Keratinocyte (primary cell): ENCODE results near the gene TMEM63B. TPM values are rescaled to one million over a fixed set of nuclear protein-coding genes. Genes with fewer than 3 reads are reported as not detected.

ENCODE experiments used
- DNase-seq: peaks from one replicate; pipeline ENCODE4 v3.0.0-alpha.2; 2011; ENCODE audit warnings: low read depth, missing footprints, low spot score
- FAIRE-seq: peaks from 2 replicates; lab custom pipeline; 2011; peaks lifted over from hg19 to GRCh38; lab: Jason Lieb, UNC
- H2AFZ ChIP-seq: 2 replicates; pipeline ENCODE4 v1.6.0; 2012; ENCODE audit warnings: low read length, control low read depth, inconsistent platforms; ENCODE audit not compliant: control insufficient read depth
- H3K27ac ChIP-seq: 2 replicates; pipeline ENCODE4 v1.5.1; 2011; ENCODE audit warnings: low read length; ENCODE audit not compliant: control insufficient read depth, insufficient read depth
- H3K27me3 ChIP-seq: 3 replicates; pipeline ENCODE4 v1.6.0; 2011; ENCODE audit warnings: low read length; ENCODE audit not compliant: control insufficient read depth, insufficient read depth; ENCODE audit errors: extremely low read depth
- H3K36me3 ChIP-seq, 2 experiments: 2 replicates in 1 of 2; 3 replicates in 1 of 2; pipeline ENCODE4 v1.5.1; 2011; ENCODE audit warnings: low read length in 2 of 2, mild to moderate bottlenecking in 1 of 2; ENCODE audit not compliant: control insufficient read depth in 2 of 2, insufficient read depth in 2 of 2; ENCODE audit errors: extremely low read depth in 1 of 2
- H3K4me1 ChIP-seq: 3 replicates; pipeline ENCODE4 v1.5.1; 2011; ENCODE audit warnings: low read length; ENCODE audit not compliant: control insufficient read depth, insufficient read depth; ENCODE audit errors: extremely low read depth
- H3K4me2 ChIP-seq: 3 replicates; pipeline ENCODE4 v1.6.0; 2011; ENCODE audit warnings: low read depth, low read length; ENCODE audit not compliant: control insufficient read depth, insufficient read depth; ENCODE audit errors: extremely low read depth
- H3K4me3 ChIP-seq, 3 experiments: fragments of 200-600 bp in 1 of 3; sonication (generic) in 1 of 3; 2 replicates in 2 of 3; 3 replicates in 1 of 3; pipeline ENCODE4 v1.5.1; 2011 to 2016; ENCODE audit warnings: low read length in 3 of 3, mild to moderate bottlenecking in 3 of 3, control low read depth in 2 of 3, inconsistent platforms in 1 of 3, low read depth in 1 of 3, mixed read lengths in 1 of 3, mixed run types in 1 of 3, moderate library complexity in 1 of 3; ENCODE audit not compliant: control insufficient read depth in 2 of 3, insufficient read depth in 2 of 3; ENCODE audit errors: extremely low read depth in 1 of 3
- H3K79me2 ChIP-seq: 2 replicates; pipeline ENCODE4 v1.6.0; 2012; ENCODE audit warnings: low read length; ENCODE audit not compliant: control insufficient read depth, insufficient read depth
- H3K9ac ChIP-seq: 3 replicates; pipeline ENCODE4 v1.6.0; 2011; ENCODE audit warnings: low read length; ENCODE audit not compliant: control insufficient read depth, insufficient read depth; ENCODE audit errors: extremely low read depth
- H3K9me1 ChIP-seq: 3 replicates; pipeline ENCODE4 v1.6.0; 2011; ENCODE audit warnings: low read length; ENCODE audit not compliant: control insufficient read depth, insufficient read depth; ENCODE audit errors: extremely low read depth
- H3K9me3 ChIP-seq: 2 replicates; pipeline ENCODE4 v1.5.1; 2012; ENCODE audit warnings: low read depth, low read length; ENCODE audit not compliant: control insufficient read depth
- H4K20me1 ChIP-seq: 3 replicates; pipeline ENCODE4 v1.6.0; 2011; ENCODE audit warnings: low read length; ENCODE audit not compliant: control insufficient read depth, insufficient read depth; ENCODE audit errors: extremely low read depth
- CTCF ChIP-seq, 3 experiments: IDR thresholded peaks in 1 of 3; conservative IDR thresholded peaks in 1 of 3; optimal IDR thresholded peaks in 1 of 3; 2 replicates in 2 of 3; 3 replicates in 1 of 3; pipeline versions ENCODE3 to v1.5.1; 2011; ENCODE audit warnings: low read length in 3 of 3, mild to moderate bottlenecking in 3 of 3, moderate library complexity in 2 of 3, control low read depth in 1 of 3, inconsistent platforms in 1 of 3; ENCODE audit not compliant: insufficient read depth in 2 of 3; ENCODE audit errors: extremely low read depth in 1 of 3
- EZH2 ChIP-seq: IDR thresholded peaks from one replicate; pipeline ENCODE4 v1.6.1; 2012; ENCODE audit warnings: inconsistent platforms, mild to moderate bottlenecking, low read length, moderate library complexity
- dilution Hi-C: fragments of 300-500 bp; cut with MboI; formaldehyde crosslinking; loops from one replicate; pipeline ENCODE4 v1.7.0; 2020; ENCODE audit warnings: low sequenced_read_pairs; ENCODE audit not compliant: extremely low pct_ligation_motif_present
- polyA plus RNA-seq, 5 experiments: library from polyadenylated mRNA; depleted of rRNA in 3 of 5; stranded (reverse) in 3 of 5; stranded (forward) in 1 of 5; unstranded in 1 of 5; fragments of >200 nt; gene quantifications; 1 replicate in 1 of 5; 2 replicates in 3 of 5; 3 replicates in 1 of 5; pipeline versions ENCODE4 v1.2.1 to v1.2.3, GENCODE V29; 2011 to 2012; ENCODE audit warnings: missing spikeins in 2 of 5, low read depth in 1 of 5, low replicate concordance in 1 of 5

Gene TMEM63B
- polyA plus RNA-seq, 1 donor (not counting 4 experiments of a cell fraction or from before 2014, with no cell fraction given): 64.8 TPM

GRCh38 chr6:44108471-44108870 is 18.9 kb upstream of the TMEM63B start:
- Histone ChIP-seq H3K4me2 (no peak overlapping the region), H3K4me3 (no peak overlapping the region), H3K9me1 (no peaks in the 10 kb centered on the region), H3K36me3 (peaks cover 49 to 51% of the 10 kb centered on the region in 2 experiments), H3K79me2 (peaks cover 52% of the 10 kb centered on the region), H4K20me1 (no peaks in the 10 kb centered on the region), H3K27ac (no peak overlapping the region), H3K27me3 (no peaks in the 10 kb centered on the region), H3K9ac (no peak overlapping the region), H3K4me1 (no peaks in the 10 kb centered on the region), H3K9me3 (no peaks in the 10 kb centered on the region), H2AFZ (no peak overlapping the region)
- dilution Hi-C loops: no loop called here
- DNase-seq (no peak), FAIRE-seq (no peak)
- TF ChIP-seq CTCF (optimal IDR thresholded peaks at IDR 0.05 in 1 of 3, IDR thresholded peaks at IDR 0.05 in 1 of 3, conservative IDR thresholded peaks at IDR 0.05 in 1 of 3; ENCODE audit: extremely low read depth in 1 of 3, insufficient read depth in 2 of 3, low read length in 3 of 3): no peak
- TF ChIP-seq EZH2: no peak

- DNase-seq (no peak), FAIRE-seq (no peak)
- no peak overlapping the region for H2AFZ ChIP-seq
- no peak overlapping the region for H3K9ac ChIP-seq
- H3K4me2 ChIP-seq: no peak overlapping the region
- TF ChIP-seq EZH2 (no peak), CTCF (optimal IDR thresholded peaks at IDR 0.05 in 1 of 3, IDR thresholded peaks at IDR 0.05 in 1 of 3, conservative IDR thresholded peaks at IDR 0.05 in 1 of 3; ENCODE audit: extremely low read depth in 1 of 3, insufficient read depth in 2 of 3, low read length in 3 of 3) (no peak)
- no peaks in the 10 kb centered on the region for H3K27me3 ChIP-seq
- peaks cover under 1% of the 10 kb centered on the region for H3K9me1 ChIP-seq
- H3K9me3 ChIP-seq: no peaks in the 10 kb centered on the region
- no peak overlapping the region for H3K4me3 ChIP-seq
- peaks cover 50 to 51% of the 10 kb centered on the region in 2 experiments for H3K36me3 ChIP-seq
- no peaks in the 10 kb centered on the region for H4K20me1 ChIP-seq
- H3K4me1 ChIP-seq: peaks cover 2% of the 10 kb centered on the region
- H3K79me2 ChIP-seq: peaks cover 59% of the 10 kb centered on the region
- H3K27ac ChIP-seq: no peak overlapping the region
- dilution Hi-C loops: no loop called here
These were observed 18.1 kb upstream of the TMEM63B start for GRCh38 chr6:44109212-44109611.
